GM18873 (cell line): ENCODE results near the gene COG4.
A peak's percentile ranks its signal among the peaks of the same experiment; 100 is the strongest.
"Not testable (repeated sequence)": the region's sequence is repeated elsewhere in the genome, so short reads cannot be mapped to it uniquely, and the experiment has no call there.

ENCODE experiments used
- ATAC-seq: cut with Tn5 transposase; IDR thresholded peaks from one replicate; pipeline ENCODE4 v1.9.1; 2021; ENCODE audit warnings: mild to moderate bottlenecking, moderate library complexity, moderate number of reproducible peaks; ENCODE audit not compliant: unreplicated experiment, low FRiP score

The COG4 gene

GRCh38 chr16:70463235-70463634 lies 60.1 kb downstream of the COG4 start:
- ATAC-seq: no peak

- ATAC-seq: no peak
These were observed 62.6 kb downstream of the COG4 start for GRCh38 chr16:70460737-70461261.

- ATAC-seq: no peak
These were observed 65.7 kb downstream of the COG4 start for GRCh38 chr16:70457446-70458166.

GRCh38 chr16:70455910-70456309 lies 67.4 kb downstream of the COG4 start:
- ATAC-seq: no peak

GRCh38 chr16:70454222-70455034 lies 68.9 kb downstream of the COG4 start, which contains the start of gene FCSK:
Gene FCSK (plus strand): TSS chr16:70454595. CDS start chr16:70463191, 8,596 bp downstream.
- ATAC-seq: no peak

- no peak for ATAC-seq
These were observed 69.5 kb downstream of the COG4 start for GRCh38 chr16:70453892-70454221.

GRCh38 chr16:70453117-70453891 lies 70.0 kb downstream of the COG4 start:
- ATAC-seq: no peak

GRCh38 chr16:70451004-70451340 lies 72.4 kb downstream of the COG4 start:
- not testable (repeated sequence) for ATAC-seq

- ATAC-seq: not testable (repeated sequence)
These were observed 73.0 kb downstream of the COG4 start for GRCh38 chr16:70450142-70451003.

- no peak for ATAC-seq
These were observed 75.3 kb downstream of the COG4 start for GRCh38 chr16:70448075-70448474.

GRCh38 chr16:70444249-70445063 lies 78.9 kb downstream of the COG4 start:
- ATAC-seq: no peak

GRCh38 chr16:70442344-70442743 lies 81.0 kb downstream of the COG4 start:
- ATAC-seq: no peak

GRCh38 chr16:70441406-70441990 lies 81.9 kb downstream of the COG4 start:
- no peak for ATAC-seq

- ATAC-seq: no peak
These were observed 83.2 kb downstream of the COG4 start for GRCh38 chr16:70440009-70440692.

GRCh38 chr16:70438969-70439862 lies 84.1 kb downstream of the COG4 start, which contains the start of gene ST3GAL2:
Gene ST3GAL2 (minus strand): TSS chr16:70439100. CDS start chr16:70398530, 40,570 bp downstream.
- ATAC-seq: peak; percentile 63

- no peak for ATAC-seq
These were observed 84.8 kb downstream of the COG4 start for GRCh38 chr16:70438585-70438968.
